Gastroesophageal sphincter (tissue), 4 donors: ENCODE measurements around the gene BCL11A. TPM values are rescaled to one million over a fixed set of nuclear protein-coding genes. Genes with fewer than 3 reads are reported as not detected.

ENCODE experiments used
- ATAC-seq: fragments of 150-250 bp; one replicate; pipeline ENCODE4 v1.9.1; 2016; ENCODE audit warnings: mild to moderate bottlenecking, moderate library complexity
- H3K27ac ChIP-seq, 4 donors: fragments of 200-600 bp; sonication (generic) in 3 of 4; 1 replicate in 3 of 4; 2 replicates in 1 of 4; pipeline ENCODE4 v1.5.1; 2016 to 2019
- H3K27me3 ChIP-seq: fragments of 200-600 bp; sonication (generic); one replicate; pipeline ENCODE4 v1.5.1; 2019
- H3K36me3 ChIP-seq, 2 donors: fragments of 200-600 bp; sonication (generic); one replicate each; pipeline ENCODE4 v1.5.1; 2019; ENCODE audit warnings: control low read depth in 1 of 2
- H3K4me1 ChIP-seq, 3 donors: fragments of 200-600 bp; sonication (generic); 1 replicate in 2 of 3; 2 replicates in 1 of 3; pipeline ENCODE4 v1.5.1; 2016 to 2019; ENCODE audit warnings: control low read depth in 2 of 3
- H3K4me3 ChIP-seq, 2 donors: fragments of 200-600 bp; sonication (generic); one replicate each; pipeline ENCODE4 v1.5.1; 2019; ENCODE audit warnings: mild to moderate bottlenecking in 1 of 2, moderate library complexity in 1 of 2
- H3K9me3 ChIP-seq, 3 donors: fragments of 200-600 bp; sonication (generic); one replicate each; pipeline ENCODE4 v1.5.1; 2017 to 2019; ENCODE audit warnings: control low read depth in 2 of 3
- CTCF ChIP-seq, 4 experiments: fragments of 200-600 bp in 2 of 4; fragments of 450-650 bp in 2 of 4; sonication (generic) in 1 of 4; IDR thresholded peaks; one replicate each; pipeline ENCODE4 v1.5.1; 2017 to 2019; ENCODE audit warnings: antibody characterized with exemption in 4 of 4, mild to moderate bottlenecking in 2 of 4, moderate library complexity in 2 of 4
- EP300 ChIP-seq: sonication (generic); formaldehyde crosslinking; IDR thresholded peaks from one replicate; pipeline ENCODE4 v1.6.1; 2017; ENCODE audit warnings: antibody characterized with exemption, mild to moderate bottlenecking
- POLR2A ChIP-seq, 2 donors: fragments of 450-650 bp; IDR thresholded peaks; one replicate each; pipeline ENCODE4 v1.6.1; 2017; ENCODE audit warnings: antibody characterized with exemption in 2 of 2, mild to moderate bottlenecking in 2 of 2, moderate library complexity in 1 of 2
- POLR2AphosphoS5 ChIP-seq: sonication (generic); formaldehyde crosslinking; IDR thresholded peaks from one replicate; pipeline ENCODE4 v1.6.1; 2017; ENCODE audit warnings: antibody characterized with exemption
- WGBS, 2 donors: methylation state at CpG; one replicate each; pipeline ENCODE4 v1.1.5; 2018; ENCODE audit warnings: low coverage in 1 of 2; 5-methylcytosine and 5-hydroxymethylcytosine counted together
- total RNA-seq, 4 donors: library from RNA; depleted of rRNA; stranded (reverse); fragments of >200 nt; gene quantifications; one replicate each; pipeline ENCODE4 v1.1.0, GENCODE V29; 2016

BCL11A gene
- total RNA-seq, 4 donors from 2014 or later = 3.6 to 10.6 (median 8.1) TPM

GRCh38 chr2:60526623-60527022, 26.8 kb downstream of the BCL11A start:
- H3K27me3 ChIP-seq = peaks cover 18% of the 10 kb centered on the region
- H3K27ac ChIP-seq = no peak overlapping the region
- no peaks in the 10 kb centered on the region for H3K36me3 ChIP-seq
- WGBS, 2 donors = 82 to 85% methylated on average over 9 of the region's 9 CpGs
- no peak for TF ChIP-seq POLR2A (IDR thresholded peaks at IDR 0.05)
- no peak for TF ChIP-seq EP300
- no peak for TF ChIP-seq POLR2AphosphoS5
- no peak for TF ChIP-seq CTCF (IDR thresholded peaks at IDR 0.05)
- no peak overlapping the region for H3K4me3 ChIP-seq
- no peak for ATAC-seq
- H3K9me3 ChIP-seq = no peaks in the 10 kb centered on the region
- peaks cover 0 to 26% (median 0%) of the 10 kb centered on the region in 3 donors for H3K4me1 ChIP-seq

- 48 to 100% methylated on average over 1 of the region's 1 CpG for WGBS, 2 donors
- Histone ChIP-seq H3K27me3 (peaks cover 13% of the 10 kb centered on the region), H3K27ac (no peak overlapping the region), H3K4me1 (peaks cover 0 to 19% (median 0%) of the 10 kb centered on the region in 3 donors), H3K36me3 (no peaks in the 10 kb centered on the region), H3K4me3 (no peak overlapping the region), H3K9me3 (no peaks in the 10 kb centered on the region)
- no peak for ATAC-seq
- TF ChIP-seq POLR2AphosphoS5 (no peak), POLR2A (IDR thresholded peaks at IDR 0.05) (no peak), CTCF (IDR thresholded peaks at IDR 0.05) (no peak), EP300 (no peak)
Observed at GRCh38 chr2:60525899-60526298, 27.6 kb downstream of the BCL11A start.

GRCh38 chr2:60524874-60525273, 28.6 kb downstream of the BCL11A start:
- 84 to 85% methylated on average over 4 of the region's 4 CpGs for WGBS, 2 donors
- H3K4me1 ChIP-seq = peaks cover 0 to 15% (median 0%) of the 10 kb centered on the region in 3 donors
- ATAC-seq = no peak

GRCh38 chr2:60523963-60524362, 29.5 kb downstream of the BCL11A start:
- Histone ChIP-seq H3K4me1 (peaks cover 0 to 15% (median 0%) of the 10 kb centered on the region in 3 donors), H3K36me3 (no peaks in the 10 kb centered on the region), H3K4me3 (no peak overlapping the region), H3K9me3 (no peaks in the 10 kb centered on the region), H3K27ac (no peak overlapping the region), H3K27me3 (peaks cover 6% of the 10 kb centered on the region)
- no peak for TF ChIP-seq CTCF (IDR thresholded peaks at IDR 0.05)
- TF ChIP-seq POLR2A (IDR thresholded peaks at IDR 0.05) = no peak
- TF ChIP-seq POLR2AphosphoS5 = no peak
- TF ChIP-seq EP300 = no peak
- 77 to 87% methylated on average over 5 to 6 of the region's 6 CpGs for WGBS, 2 donors
- no peak for ATAC-seq

More at GRCh38 chr2:60524874-60525273, 28.6 kb downstream of the BCL11A start:
- Histone ChIP-seq H3K27ac (no peak overlapping the region), H3K36me3 (no peaks in the 10 kb centered on the region), H3K4me3 (no peak overlapping the region), H3K27me3 (peaks cover 6% of the 10 kb centered on the region), H3K9me3 (no peaks in the 10 kb centered on the region)
- TF ChIP-seq POLR2AphosphoS5 = no peak
- TF ChIP-seq CTCF (IDR thresholded peaks at IDR 0.05) = no peak
- TF ChIP-seq EP300 = no peak
- no peak for TF ChIP-seq POLR2A (IDR thresholded peaks at IDR 0.05)

- no peak for ATAC-seq
- TF ChIP-seq CTCF (IDR thresholded peaks at IDR 0.05) = no peak
- no peak for TF ChIP-seq POLR2A (IDR thresholded peaks at IDR 0.05)
- TF ChIP-seq POLR2AphosphoS5 = no peak
- no peak for TF ChIP-seq EP300
- peaks cover 0 to 15% (median 0%) of the 10 kb centered on the region in 3 donors for H3K4me1 ChIP-seq
- no peak overlapping the region for H3K4me3 ChIP-seq
- 53 to 83% methylated on average over 2 of the region's 3 CpGs for WGBS, 2 donors
- no peaks in the 10 kb centered on the region for H3K27me3 ChIP-seq
- H3K27ac ChIP-seq = no peak overlapping the region
- no peaks in the 10 kb centered on the region for H3K9me3 ChIP-seq
- H3K36me3 ChIP-seq = no peaks in the 10 kb centered on the region
Observed at GRCh38 chr2:60522462-60522861, 31.0 kb downstream of the BCL11A start.
